GM19463 (cell line): ENCODE results near the gene GSTT4.
"Not testable (repeated sequence)": the region's sequence is repeated elsewhere in the genome, so short reads cannot be mapped to it uniquely, and the experiment has no call there.

Experiments used
- ATAC-seq: cut with Tn5 transposase; IDR thresholded peaks from one replicate; pipeline ENCODE4 v1.9.1; 2021; ENCODE audit warnings: mild to moderate bottlenecking, moderate library complexity; ENCODE audit not compliant: unreplicated experiment

GSTT4 gene

GRCh38 chr22:24026056-24026455, 20.8 kb upstream of the GSTT4 start:
- ATAC-seq = no peak

- no peak for ATAC-seq
These were observed 20.2 kb upstream of the GSTT4 start for GRCh38 chr22:24025475-24025874.

DNA sequence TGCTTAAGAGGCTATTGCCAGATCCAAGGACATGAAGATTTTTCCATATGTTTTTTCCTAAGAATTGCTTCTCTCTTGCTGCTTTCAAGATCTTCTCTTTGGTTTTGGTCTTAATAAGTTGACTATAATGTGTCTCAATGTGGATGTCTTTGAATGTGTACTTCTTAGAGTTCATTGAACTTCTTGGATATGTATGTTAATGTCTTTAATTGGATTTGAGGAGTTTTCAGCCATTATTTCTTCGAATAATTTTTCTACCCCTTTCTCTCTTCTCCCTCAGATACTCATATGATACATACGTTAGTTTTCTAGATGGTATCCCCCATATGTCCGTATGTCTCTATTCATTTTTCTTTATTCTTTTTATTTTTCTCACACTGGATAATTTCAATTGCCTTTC, 19.1 kb upstream of the GSTT4 start:
- no peak for ATAC-seq

- no peak for ATAC-seq
These were observed 18.0 kb upstream of the GSTT4 start for GRCh38 chr22:24023204-24023789.

DNA sequence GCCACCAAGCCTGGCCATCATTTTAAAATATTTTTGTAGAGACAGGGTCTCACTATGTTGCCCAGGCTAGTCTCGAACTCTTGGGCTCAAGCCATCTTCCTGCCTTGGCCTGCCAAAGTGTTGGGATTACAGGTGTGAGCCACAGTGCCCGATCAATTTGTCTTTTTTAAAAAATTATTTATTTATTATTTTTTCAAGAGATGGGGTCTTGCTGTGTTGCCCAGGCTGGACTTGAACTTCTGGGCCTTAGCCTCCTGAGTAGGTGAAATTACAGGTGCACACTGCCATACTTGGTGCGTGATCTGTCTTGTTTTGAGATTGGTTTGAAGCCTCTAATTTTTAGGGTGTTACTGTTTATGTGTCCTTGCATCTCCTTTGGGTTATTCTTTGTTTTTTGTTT, 16.1 kb upstream of the GSTT4 start:
- ATAC-seq = no peak

DNA sequence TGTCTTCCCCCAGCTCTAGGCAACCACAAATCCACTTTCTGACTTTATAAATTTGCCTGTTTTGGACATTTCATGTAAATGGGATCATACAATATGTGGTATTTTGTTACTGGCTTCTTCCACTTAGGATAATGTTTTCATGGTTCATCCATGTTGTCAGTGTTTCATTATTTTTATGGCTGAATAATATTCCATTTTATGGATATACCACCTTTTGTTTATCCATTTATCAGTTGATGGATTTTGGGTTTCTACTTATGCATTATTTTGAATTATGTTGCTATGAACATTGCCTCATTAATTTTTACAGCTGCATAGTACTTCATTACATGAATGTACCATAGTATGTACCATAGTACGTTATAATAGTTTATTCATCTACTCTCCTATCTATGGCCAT, 10.9 kb upstream of the GSTT4 start:
- ATAC-seq = no peak

DNA sequence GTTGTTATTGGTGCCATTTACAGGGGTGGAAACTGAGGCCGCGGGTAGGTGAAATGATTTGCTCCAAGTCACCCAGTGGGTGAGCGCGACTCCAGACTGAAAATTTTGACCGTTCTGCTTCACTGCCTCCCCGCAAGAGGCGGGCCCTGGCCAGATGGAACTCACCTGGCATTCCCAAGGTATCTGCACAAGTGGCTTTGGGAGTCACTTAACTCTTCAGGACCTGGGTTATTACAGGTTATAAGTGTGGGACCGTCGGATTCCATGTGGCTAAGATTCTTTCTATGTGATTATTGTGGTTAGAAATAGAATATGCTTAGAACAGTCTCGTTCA, 6.4 kb upstream of the GSTT4 start:
- ATAC-seq = no peak

- ATAC-seq = no peak
These were observed 4.8 kb upstream of the GSTT4 start for GRCh38 chr22:24010018-24010391.

DNA sequence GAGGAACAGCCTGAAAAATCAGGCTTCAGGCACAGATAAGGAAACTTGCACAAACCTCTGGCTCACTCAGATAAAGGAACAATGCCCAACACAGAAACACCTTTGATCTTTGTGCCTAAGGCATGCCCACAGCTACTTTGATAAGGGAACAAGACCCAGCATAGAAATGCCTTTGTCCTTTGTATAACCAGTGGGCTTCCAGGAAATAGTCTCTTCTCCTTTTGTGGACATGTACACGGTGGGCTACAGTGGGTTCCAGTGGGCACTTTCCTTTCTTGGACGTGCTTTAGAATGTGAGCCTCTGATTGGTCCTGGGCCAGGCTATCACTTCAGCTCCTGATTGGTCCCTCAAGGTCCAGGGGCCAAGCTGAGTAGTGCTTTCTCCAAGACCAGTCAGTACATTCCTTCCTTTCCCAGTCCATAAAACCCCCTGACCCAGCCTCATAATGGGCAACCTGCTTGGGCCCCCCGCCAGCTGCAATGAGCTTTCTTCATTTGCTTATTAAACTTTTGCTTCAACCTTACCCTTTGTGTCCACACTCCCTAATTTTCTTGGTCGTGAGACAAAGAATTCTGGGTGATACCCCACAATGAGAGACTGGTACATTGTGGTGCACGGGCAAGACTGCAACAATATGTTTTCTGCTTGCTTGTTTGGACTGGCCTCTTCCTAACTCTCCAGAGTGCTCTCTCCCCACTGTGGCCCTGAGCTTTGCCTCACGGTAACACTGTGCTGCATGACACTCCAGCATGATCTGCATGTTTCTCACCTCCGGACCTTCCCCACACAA, 4.2 kb upstream of the GSTT4 start:
- no peak for ATAC-seq

DNA sequence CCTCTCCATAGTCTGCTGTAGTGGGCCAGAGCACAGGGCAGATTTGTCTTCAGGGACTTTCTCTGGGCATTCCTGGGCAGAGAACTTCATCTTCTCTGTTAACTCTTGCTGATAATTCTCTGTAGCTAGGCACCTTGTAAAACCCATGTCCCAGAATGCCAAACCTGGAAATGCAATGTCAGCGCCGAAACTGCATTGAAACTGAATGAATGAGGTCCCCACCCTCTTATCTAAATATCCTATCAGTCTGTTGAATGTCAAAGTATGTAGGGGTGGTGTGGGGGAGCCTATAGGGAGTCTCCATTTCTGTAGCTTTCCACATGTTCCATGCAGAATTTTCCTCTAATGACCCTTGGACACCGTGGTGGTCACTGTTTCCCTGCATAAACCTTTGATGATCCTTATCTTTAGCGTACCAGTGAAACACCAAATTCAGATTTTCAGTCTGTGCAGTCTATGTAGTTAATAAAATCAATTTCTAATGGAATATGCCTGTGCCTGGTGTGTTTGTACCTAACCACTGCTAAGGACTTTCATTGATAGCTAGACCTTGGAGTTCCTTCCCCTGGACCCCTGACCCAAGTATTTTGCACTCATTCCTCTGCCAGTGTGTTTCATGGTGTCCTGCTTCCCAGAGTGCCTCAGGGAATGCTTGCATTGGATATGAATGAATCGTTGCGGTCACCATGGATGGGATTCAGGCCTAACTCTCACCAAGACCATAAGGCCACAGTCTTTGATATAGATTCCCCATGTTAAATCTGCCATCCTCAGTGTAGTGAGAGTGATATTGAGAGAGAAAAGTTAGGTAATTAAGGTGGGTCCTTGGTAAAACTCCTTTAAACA, 3.4 kb upstream of the GSTT4 start:
- ATAC-seq = no peak

DNA sequence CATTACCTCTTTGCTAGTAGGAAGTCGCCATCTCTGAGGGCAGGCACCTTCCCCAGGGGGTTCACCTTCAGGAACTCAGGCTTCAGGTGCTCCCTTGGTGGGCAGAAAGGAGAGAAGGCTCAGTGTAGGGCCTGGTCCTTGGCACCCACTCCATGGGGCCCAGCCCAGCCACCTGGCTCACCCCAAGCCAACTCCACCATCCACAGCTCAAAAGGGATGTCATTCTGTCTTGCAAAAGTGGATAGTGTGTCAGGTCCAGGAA, 2.7 kb upstream of the GSTT4 start:
- ATAC-seq = no peak

DNA sequence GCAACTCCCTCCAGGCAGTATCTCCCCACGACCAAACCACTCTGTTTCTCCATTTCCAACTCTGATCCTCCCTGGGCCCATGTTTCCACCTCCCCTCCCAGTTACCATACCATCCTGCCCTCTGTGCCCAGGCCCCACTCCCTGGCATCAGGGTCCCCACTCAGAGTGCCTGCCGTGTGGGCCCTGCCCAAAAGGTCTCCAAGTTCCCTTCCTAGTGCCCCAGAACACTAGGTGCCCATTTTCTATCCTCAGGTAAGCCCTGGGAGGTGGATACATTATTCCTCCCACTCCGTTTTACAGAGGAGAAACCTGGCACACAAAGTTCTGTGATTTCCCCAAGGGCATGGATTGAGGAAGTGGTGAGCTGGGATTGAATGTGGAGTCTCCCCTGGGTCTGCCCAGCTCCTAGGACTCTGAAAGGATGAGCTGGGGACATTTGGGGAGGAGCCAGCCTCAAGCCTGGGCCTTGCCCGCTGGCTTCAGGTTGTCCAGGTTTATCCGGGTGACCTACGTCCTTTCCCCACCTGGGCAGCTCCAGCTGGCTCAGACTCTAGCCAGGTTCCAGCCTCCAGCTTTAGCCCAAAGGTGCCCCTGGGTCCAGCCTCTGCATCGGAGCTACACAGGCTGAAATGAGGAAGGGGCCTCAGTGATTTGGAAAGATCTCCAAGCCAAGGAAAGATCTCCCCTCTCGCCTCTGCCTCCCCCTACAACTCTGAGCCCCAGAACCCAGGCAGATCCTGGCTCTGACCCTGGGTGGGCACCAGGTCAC, 2.2 kb upstream of the GSTT4 start:
- ATAC-seq = no peak

DNA sequence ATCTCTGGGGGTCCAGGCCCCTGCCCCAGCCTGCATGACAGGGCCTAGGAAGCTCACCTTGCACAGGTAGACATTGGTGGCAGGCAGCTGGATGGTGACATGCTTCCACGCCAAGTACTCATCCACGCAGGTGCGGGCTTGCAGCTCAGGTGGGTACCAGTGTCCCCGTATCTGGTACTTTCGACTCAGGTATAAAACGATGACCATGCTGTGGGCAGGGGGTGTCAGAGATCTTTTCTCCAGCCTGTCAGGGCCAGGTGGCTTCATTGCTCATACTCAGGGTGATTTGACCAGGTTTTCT, 1.6 kb upstream of the GSTT4 start:
- no peak for ATAC-seq

GRCh38 chr22:24006207-24006913, 1.1 kb upstream of the GSTT4 start:
- no peak for ATAC-seq

DNA sequence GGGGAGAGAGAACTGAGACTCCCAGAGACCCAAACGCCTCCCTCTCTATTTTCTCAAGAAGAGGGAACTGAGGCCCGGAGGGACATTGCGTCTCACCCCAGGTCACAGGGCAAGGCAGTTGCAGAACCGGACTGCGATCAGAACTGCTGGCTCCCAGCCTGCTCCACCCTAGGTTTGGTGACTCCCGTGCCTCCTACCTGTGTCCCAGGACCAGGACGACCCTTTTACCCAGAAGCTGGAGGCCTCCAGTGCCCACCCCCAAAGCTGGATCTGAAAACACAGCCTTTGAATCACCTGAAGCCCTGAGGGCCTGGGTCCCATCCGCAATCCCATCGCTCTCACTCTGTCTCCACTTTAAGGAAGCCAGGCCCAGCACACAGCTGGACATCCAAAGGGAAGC, 1.4 kb downstream of the GSTT4 start:
- no peak for ATAC-seq

GRCh38 chr22:24002851-24003250, 2.4 kb downstream of the GSTT4 start:
- ATAC-seq = no peak

DNA sequence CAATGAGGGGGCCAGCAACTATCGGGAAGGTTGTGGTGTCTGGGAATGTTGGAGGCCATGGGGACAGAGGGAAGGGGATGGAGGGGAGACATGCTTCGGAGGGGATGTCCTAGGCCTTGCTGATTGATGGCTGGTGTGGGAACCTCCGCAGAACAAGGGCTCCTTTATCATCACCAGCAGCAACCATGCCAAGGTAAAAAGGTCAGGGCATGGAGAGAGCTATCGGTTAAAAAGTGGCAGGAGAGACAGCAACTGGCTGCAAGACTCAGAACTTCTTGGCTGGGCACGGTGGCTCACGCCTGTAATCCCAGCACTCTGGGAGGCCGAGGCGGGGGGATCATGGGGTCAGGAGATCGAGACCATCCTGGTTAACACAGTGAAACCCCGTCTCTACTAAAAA, 3.0 kb downstream of the GSTT4 start:
- no peak for ATAC-seq

DNA sequence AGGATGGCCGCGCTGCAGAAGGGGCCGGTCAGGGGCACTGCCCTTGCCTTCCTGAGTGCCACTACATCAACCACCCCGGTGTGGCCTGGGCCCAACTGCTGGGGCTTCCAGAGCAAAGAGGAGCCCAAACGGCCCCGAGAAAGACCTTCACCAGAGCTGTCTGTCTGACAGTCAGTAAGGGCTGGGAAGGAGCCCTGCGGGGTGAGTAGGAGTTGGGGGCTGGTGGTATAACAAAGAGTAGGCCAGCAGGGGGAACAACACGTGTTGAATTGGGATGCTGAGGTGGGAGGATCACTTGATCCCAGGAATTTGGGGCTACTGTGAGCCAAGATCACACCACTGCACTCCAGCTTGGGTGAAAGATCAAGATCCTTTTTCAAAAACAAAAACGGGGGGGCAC, 3.9 kb downstream of the GSTT4 start:
- ATAC-seq = no peak

GRCh38 chr22:23999779-24000178, 5.5 kb downstream of the GSTT4 start:
- not testable (repeated sequence) for ATAC-seq

DNA sequence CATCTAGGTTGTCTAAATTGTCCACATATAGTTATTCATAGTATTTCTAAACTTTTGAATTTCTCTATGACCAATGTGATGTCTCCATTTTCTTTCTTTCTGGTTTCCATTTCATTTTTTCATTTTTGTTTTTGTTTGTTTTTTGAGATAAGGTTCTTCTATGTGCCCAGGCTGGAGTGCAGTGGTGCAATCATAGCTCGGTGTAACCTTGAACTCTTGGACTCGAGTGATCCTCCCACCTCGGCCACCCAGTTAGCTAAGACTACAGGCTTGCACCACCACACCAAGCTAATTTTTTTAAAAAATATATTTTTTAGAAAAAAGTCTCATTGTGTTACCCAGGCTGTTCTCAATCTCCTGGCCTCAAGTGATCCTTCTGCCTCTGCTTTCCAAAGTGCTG, 8.2 kb downstream of the GSTT4 start:
- ATAC-seq = no peak

- not testable (repeated sequence) for ATAC-seq
These were observed 11.6 kb downstream of the GSTT4 start for GRCh38 chr22:23993581-23994177.
